WTC11 (cell line): Measurements from ENCODE around the gene RYR3. TPM values are rescaled to one million over a fixed set of nuclear protein-coding genes. Genes with fewer than 3 reads are reported as not detected.

Source experiments
- ATAC-seq: fragments of 200-7000 bp; cut with Tn5 transposase; 2 replicates; pipeline ENCODE4 v1.10.0; 2021; ENCODE audit warnings: mild to moderate bottlenecking, moderate library complexity
- CTCF ChIA-PET: fragments of 300-600 bp; sonication (Branson Sonifier 250); formaldehyde crosslinking; loops from one replicate; lab custom pipeline; 2021; ENCODE audit warnings: antibody characterized with exemption; lab: Charles Lee
- POLR2A ChIA-PET: fragments of 350-600 bp; sonication (Branson Sonifier 250); formaldehyde crosslinking; loops from one replicate; lab custom pipeline; 2021; ENCODE audit warnings: antibody characterized with exemption; lab: Charles Lee
- DNase-seq: peaks from one replicate; pipeline ENCODE4 v3.0.0; 2021; ENCODE audit warnings: low spot score
- H3K27ac Mint-ChIP-seq: 2 replicates; pipeline ENCODE4 v1.8.0; 2021; ENCODE audit warnings: mixed read lengths
- H3K27me3 Mint-ChIP-seq: 2 replicates; pipeline ENCODE4 v1.8.0; 2021; ENCODE audit warnings: low read depth, mild to moderate bottlenecking, moderate library complexity, mixed read lengths
- H3K36me3 Mint-ChIP-seq: 2 replicates; pipeline ENCODE4 v1.8.0; 2021; ENCODE audit warnings: mixed read lengths
- H3K4me1 Mint-ChIP-seq: 2 replicates; pipeline ENCODE4 v1.8.0; 2022; ENCODE audit warnings: mixed read lengths
- H3K4me3 Mint-ChIP-seq: 2 replicates; pipeline ENCODE4 v1.8.0; 2021; ENCODE audit warnings: mild to moderate bottlenecking, moderate library complexity, mixed read lengths
- H3K9me3 Mint-ChIP-seq: 2 replicates; pipeline ENCODE4 v1.8.0; 2021; ENCODE audit warnings: mixed read lengths
- AFF4 ChIP-seq: sonication (generic); formaldehyde crosslinking; IDR thresholded peaks from 2 replicates; pipeline ENCODE4 v1.8.1; 2023; ENCODE audit warnings: mild to moderate bottlenecking, missing genetic modification reagents, borderline replicate concordance
- CREB1 ChIP-seq: sonication (generic); formaldehyde crosslinking; IDR thresholded peaks from 2 replicates; pipeline ENCODE4 v1.8.0; 2023; ENCODE audit warnings: mild to moderate bottlenecking, missing genetic modification reagents
- CTCF ChIP-seq: fragments of 200-600 bp; IDR thresholded peaks from 2 replicates; pipeline ENCODE4 v1.8.0; 2022; ENCODE audit warnings: antibody characterized with exemption
- FOXK1 ChIP-seq: sonication (generic); formaldehyde crosslinking; IDR thresholded peaks from 2 replicates; pipeline ENCODE4 v1.8.0; 2022; ENCODE audit warnings: mild to moderate bottlenecking, moderate library complexity, missing genetic modification reagents
- IRF1 ChIP-seq: sonication (generic); formaldehyde crosslinking; IDR thresholded peaks from 2 replicates; pipeline ENCODE4 v1.8.0; 2023; ENCODE audit warnings: missing genetic modification reagents
- MAX ChIP-seq: sonication (generic); formaldehyde crosslinking; IDR thresholded peaks from 2 replicates; pipeline ENCODE4 v1.8.0; 2022; ENCODE audit warnings: mild to moderate bottlenecking, missing genetic modification reagents
- NFATC4 ChIP-seq: fragments of 250-450 bp; sonication (Bioruptor Pico); IDR thresholded peaks from 2 replicates; pipeline ENCODE4 v1.9.0; 2021; ENCODE audit warnings: mild to moderate bottlenecking
- NR2C2 ChIP-seq: sonication (generic); formaldehyde crosslinking; IDR thresholded peaks from 2 replicates; pipeline ENCODE4 v1.8.0; 2022; ENCODE audit warnings: mild to moderate bottlenecking, missing genetic modification reagents
- NR3C1 ChIP-seq: sonication (generic); formaldehyde crosslinking; conservative IDR thresholded peaks from 2 replicates; pipeline ENCODE4 v1.8.1; 2023; ENCODE audit warnings: low read depth, mild to moderate bottlenecking, missing genetic modification reagents
- PRRX2 ChIP-seq: fragments of 250-450 bp; sonication (Bioruptor Pico); IDR thresholded peaks from 2 replicates; pipeline ENCODE4 v1.8.0; 2021; ENCODE audit warnings: mild to moderate bottlenecking
- RELA ChIP-seq: sonication (generic); formaldehyde crosslinking; IDR thresholded peaks from 2 replicates; pipeline ENCODE4 v1.8.1; 2022; ENCODE audit warnings: missing genetic modification reagents, mild to moderate bottlenecking, borderline replicate concordance
- SP1 ChIP-seq: sonication (generic); formaldehyde crosslinking; conservative IDR thresholded peaks from 2 replicates; pipeline ENCODE4 v1.8.1; 2022; ENCODE audit warnings: missing genetic modification reagents
- USF1 ChIP-seq: sonication (generic); formaldehyde crosslinking; IDR thresholded peaks from 2 replicates; pipeline ENCODE4 v1.8.0; 2022; ENCODE audit warnings: mild to moderate bottlenecking, missing genetic modification reagents
- USF2 ChIP-seq: sonication (generic); formaldehyde crosslinking; IDR thresholded peaks from 2 replicates; pipeline ENCODE4 v1.8.1; 2023; ENCODE audit warnings: mild to moderate bottlenecking, missing genetic modification reagents, moderate library complexity
- ZNF121 ChIP-seq: sonication (generic); formaldehyde crosslinking; IDR thresholded peaks from 2 replicates; pipeline ENCODE4 v1.8.0; 2023; ENCODE audit warnings: missing genetic modification reagents
- ZNF219 ChIP-seq: sonication (generic); formaldehyde crosslinking; IDR thresholded peaks from 2 replicates; pipeline ENCODE4 v1.8.0; 2023; ENCODE audit warnings: missing genetic modification reagents, mild to moderate bottlenecking, borderline replicate concordance
- ZNF281 ChIP-seq: sonication (generic); formaldehyde crosslinking; IDR thresholded peaks from 2 replicates; pipeline ENCODE4 v1.8.0; 2023; ENCODE audit warnings: mild to moderate bottlenecking, missing genetic modification reagents
- ZNF512 ChIP-seq: sonication (generic); formaldehyde crosslinking; IDR thresholded peaks from 2 replicates; pipeline ENCODE4 v1.8.1; 2022; ENCODE audit warnings: missing genetic modification reagents, borderline replicate concordance
- ZNF671 ChIP-seq: fragments of 250-450 bp; sonication (Bioruptor Pico); IDR thresholded peaks from 2 replicates; pipeline ENCODE4 v1.8.0; 2021; ENCODE audit warnings: mild to moderate bottlenecking
- total RNA-seq: library from RNA; stranded (reverse); gene quantifications from 3 replicates; pipeline ENCODE4 v1.2.3, GENCODE V29; 2021

The RYR3 gene
- total RNA-seq, 1 experiment from 2014 or later, result 1.4 TPM

- Mint-ChIP-seq H3K9me3 (peaks cover 8% of the 10 kb centered on the region; the same call in 1 of the 2 replicates), H3K27ac (peak overlapping the region; percentile 50; the same call in 1 of the 2 replicates), H3K36me3 (no peaks in the 10 kb centered on the region), H3K27me3 (peaks cover 32% of the 10 kb centered on the region), H3K4me1 (peaks cover 33% of the 10 kb centered on the region), H3K4me3 (no peak overlapping the region)
- ChIA-PET POLR2A (interaction anchor here (0.6 kb wide), 1 partner anchor 58 kb away, joined by 7 read pairs; no protein-coding TSS in a partner anchor), CTCF (interaction anchor here (1.0 kb wide), 1 partner anchor 47 kb away, joined by 4 read pairs; no protein-coding TSS in a partner anchor)
- TF ChIP-seq ZNF219 (no peak), FOXK1 (CRISPR knock-in tag) (no peak), NR3C1 (CRISPR knock-in tag) (no peak), NFATC4 (no peak), PRRX2 (no peak), ZNF671 (CRISPR knock-in tag) (no peak), MAX (CRISPR knock-in tag) (no peak), ZNF512 (CRISPR knock-in tag) (no peak), AFF4 (CRISPR knock-in tag) (no peak), ZNF121 (CRISPR knock-in tag) (no peak), USF2 (no peak), IRF1 (CRISPR knock-in tag) (no peak)
- ATAC-seq (no peak), DNase-seq (no peak)
Measured at GRCh38 chr15:33561967-33562366, 251.2 kb downstream of the RYR3 start.

- Mint-ChIP-seq H3K9me3 (peaks cover 8% of the 10 kb centered on the region; the same call in 1 of the 2 replicates), H3K4me3 (no peak overlapping the region), H3K27ac (no peak overlapping the region), H3K27me3 (peaks cover 22% of the 10 kb centered on the region), H3K4me1 (peaks cover 16% of the 10 kb centered on the region), H3K36me3 (no peaks in the 10 kb centered on the region)
- CTCF ChIA-PET, result no interaction called here
- POLR2A ChIA-PET, result no interaction called here
- DNase-seq (no peak), ATAC-seq (no peak)
- no peak for TF ChIP-seq SP1 (CRISPR knock-in tag)
- no peak for TF ChIP-seq ZNF281 (CRISPR knock-in tag)
- no peak for TF ChIP-seq ZNF671 (CRISPR knock-in tag)
- no peak for TF ChIP-seq NR2C2
- TF ChIP-seq CREB1 (CRISPR knock-in tag), result no peak
- TF ChIP-seq RELA (CRISPR knock-in tag), result no peak
- TF ChIP-seq CTCF, result no peak
- no peak for TF ChIP-seq USF1 (CRISPR knock-in tag)
Measured at GRCh38 chr15:33565094-33565493, 254.3 kb downstream of the RYR3 start.
